Central memory CD8-positive, alpha-beta T cell (primary cell): ENCODE data around the gene UBXN4.
"Not testable (repeated sequence)": the region's sequence is repeated elsewhere in the genome, so short reads cannot be mapped to it uniquely, and the experiment has no call there.

Experiments used
- ATAC-seq: fragments of 150-1000 bp; cut with Tn5 transposase; replicated peaks from 2 replicates; pipeline ENCODE4 v1.10.0; 2022; ENCODE audit warnings: mild to moderate bottlenecking, moderate FRiP score, moderate number of reproducible peaks; ENCODE audit not compliant: poor library complexity, severe bottlenecking; ENCODE audit errors: extremely low read depth
- DNase-seq, 2 donors: peaks; one replicate each; pipeline ENCODE4 v3.0.0; 2021; ENCODE audit warnings: low spot score in 2 of 2
- H3K27ac Mint-ChIP-seq: one replicate; pipeline ENCODE4 v1.8.0; 2022; ENCODE audit warnings: low read depth, mild to moderate bottlenecking, moderate library complexity, mixed read lengths
- H3K27me3 Mint-ChIP-seq: one replicate; pipeline ENCODE4 v1.8.0; 2022; ENCODE audit warnings: mixed read lengths
- H3K36me3 Mint-ChIP-seq: one replicate; pipeline ENCODE4 v1.8.0; 2022; ENCODE audit warnings: mild to moderate bottlenecking, moderate library complexity, mixed read lengths; ENCODE audit not compliant: insufficient read depth
- H3K4me1 Mint-ChIP-seq: one replicate; pipeline ENCODE4 v1.8.0; 2022; ENCODE audit warnings: mixed read lengths
- H3K4me3 Mint-ChIP-seq: one replicate; pipeline ENCODE4 v1.8.0; 2022; ENCODE audit warnings: mild to moderate bottlenecking, moderate library complexity, mixed read lengths
- H3K9me3 Mint-ChIP-seq: one replicate; pipeline ENCODE4 v1.8.0; 2022; ENCODE audit warnings: mixed read lengths

The UBXN4 gene

GRCh38 chr2:135798762-135799161, 57.1 kb downstream of the UBXN4 start:
- H3K27me3 Mint-ChIP-seq: no peaks in the 10 kb centered on the region
- H3K4me1 Mint-ChIP-seq: no peaks in the 10 kb centered on the region
- no peak overlapping the region for H3K27ac Mint-ChIP-seq
- H3K4me3 Mint-ChIP-seq: no peak overlapping the region
- H3K36me3 Mint-ChIP-seq: peaks cover 1% of the 10 kb centered on the region
- ATAC-seq (no peak), DNase-seq (no peak)
- H3K9me3 Mint-ChIP-seq: peaks cover 4% of the 10 kb centered on the region

- H3K27ac Mint-ChIP-seq: no peak overlapping the region
- H3K4me3 Mint-ChIP-seq: no peak overlapping the region
- DNase-seq (no peak), ATAC-seq (no peak)
- no peaks in the 10 kb centered on the region for H3K4me1 Mint-ChIP-seq
- H3K9me3 Mint-ChIP-seq: peaks cover 4% of the 10 kb centered on the region
- H3K27me3 Mint-ChIP-seq: no peaks in the 10 kb centered on the region
- peaks cover 1% of the 10 kb centered on the region for H3K36me3 Mint-ChIP-seq
These were observed 58.1 kb downstream of the UBXN4 start for GRCh38 chr2:135799738-135800137.

GRCh38 chr2:135800513-135801460, 59.1 kb downstream of the UBXN4 start:
- H3K4me3 Mint-ChIP-seq: no peak overlapping the region
- no peaks in the 10 kb centered on the region for H3K36me3 Mint-ChIP-seq
- DNase-seq (no peak), ATAC-seq (no peak)
- peaks cover 4% of the 10 kb centered on the region for H3K9me3 Mint-ChIP-seq
- H3K27me3 Mint-ChIP-seq: no peaks in the 10 kb centered on the region
- H3K27ac Mint-ChIP-seq: no peak overlapping the region
- no peaks in the 10 kb centered on the region for H3K4me1 Mint-ChIP-seq

GRCh38 chr2:135802350-135802749, 60.7 kb downstream of the UBXN4 start:
- H3K36me3 Mint-ChIP-seq: no peaks in the 10 kb centered on the region
- no peak overlapping the region for H3K27ac Mint-ChIP-seq
- H3K4me3 Mint-ChIP-seq: no peak overlapping the region
- no peaks in the 10 kb centered on the region for H3K4me1 Mint-ChIP-seq
- H3K27me3 Mint-ChIP-seq: no peaks in the 10 kb centered on the region
- peaks cover 4% of the 10 kb centered on the region for H3K9me3 Mint-ChIP-seq
- ATAC-seq (no peak), DNase-seq (no peak)

GRCh38 chr2:135803278-135803677, 61.6 kb downstream of the UBXN4 start:
- no peak for ATAC-seq
- DNase-seq: no peak
- no peak overlapping the region for H3K4me3 Mint-ChIP-seq
- no peaks in the 10 kb centered on the region for H3K27me3 Mint-ChIP-seq
- no peak overlapping the region for H3K27ac Mint-ChIP-seq
- H3K36me3 Mint-ChIP-seq: no peaks in the 10 kb centered on the region
- no peaks in the 10 kb centered on the region for H3K4me1 Mint-ChIP-seq
- H3K9me3 Mint-ChIP-seq: peaks cover 4% of the 10 kb centered on the region

- H3K27me3 Mint-ChIP-seq, H3K27ac Mint-ChIP-seq, ATAC-seq, H3K4me3 Mint-ChIP-seq, H3K36me3 Mint-ChIP-seq, DNase-seq, H3K4me1 Mint-ChIP-seq, H3K9me3 Mint-ChIP-seq: not testable (repeated sequence)
These were observed 66.2 kb downstream of the UBXN4 start for GRCh38 chr2:135807874-135808273.

GRCh38 chr2:135812907-135813511, 71.4 kb downstream of the UBXN4 start:
- Mint-ChIP-seq H3K4me1 (no peaks in the 10 kb centered on the region), H3K27me3 (no peaks in the 10 kb centered on the region), H3K27ac (no peak overlapping the region), H3K4me3 (no peak overlapping the region), H3K36me3 (no peaks in the 10 kb centered on the region), H3K9me3 (no peaks in the 10 kb centered on the region)
- DNase-seq (no peak), ATAC-seq (no peak)

- H3K4me1 Mint-ChIP-seq: peaks cover 3% of the 10 kb centered on the region
These were observed 73.6 kb downstream of the UBXN4 start for GRCh38 chr2:135815269-135815668.

GRCh38 chr2:135817466-135817865, 75.8 kb downstream of the UBXN4 start:
- Mint-ChIP-seq H3K9me3 (no peaks in the 10 kb centered on the region), H3K27ac (no peak overlapping the region), H3K4me3 (no peak overlapping the region)

More at GRCh38 chr2:135815269-135815668, 73.6 kb downstream of the UBXN4 start:
- Mint-ChIP-seq H3K9me3 (no peaks in the 10 kb centered on the region), H3K27ac (no peak overlapping the region), H3K4me3 (no peak overlapping the region), H3K27me3 (no peaks in the 10 kb centered on the region), H3K36me3 (no peaks in the 10 kb centered on the region)
- ATAC-seq: no peak
- no peak for DNase-seq

GRCh38 chr2:135817951-135818350, 76.3 kb downstream of the UBXN4 start:
- H3K36me3 Mint-ChIP-seq: no peaks in the 10 kb centered on the region
- H3K4me1 Mint-ChIP-seq: peaks cover 6% of the 10 kb centered on the region

More at GRCh38 chr2:135817466-135817865, 75.8 kb downstream of the UBXN4 start:
- no peaks in the 10 kb centered on the region for H3K36me3 Mint-ChIP-seq
- no peaks in the 10 kb centered on the region for H3K27me3 Mint-ChIP-seq
- ATAC-seq (no peak), DNase-seq (no peak)
- H3K4me1 Mint-ChIP-seq: peaks cover 6% of the 10 kb centered on the region

GRCh38 chr2:135818937-135819610, 77.4 kb downstream of the UBXN4 start:
- DNase-seq (no peak), ATAC-seq (no peak)
- Mint-ChIP-seq H3K36me3 (no peaks in the 10 kb centered on the region), H3K4me3 (no peak overlapping the region), H3K4me1 (peaks cover 6% of the 10 kb centered on the region), H3K27ac (no peak overlapping the region), H3K27me3 (no peaks in the 10 kb centered on the region), H3K9me3 (peaks cover 7% of the 10 kb centered on the region)

More at GRCh38 chr2:135817951-135818350, 76.3 kb downstream of the UBXN4 start:
- DNase-seq (no peak), ATAC-seq (no peak)
- no peak overlapping the region for H3K27ac Mint-ChIP-seq
- H3K4me3 Mint-ChIP-seq: no peak overlapping the region
- no peaks in the 10 kb centered on the region for H3K27me3 Mint-ChIP-seq
- H3K9me3 Mint-ChIP-seq: peaks cover 3% of the 10 kb centered on the region

GRCh38 chr2:135820003-135820618, 78.5 kb downstream of the UBXN4 start:
- DNase-seq: peak in 1 of 2 donors; percentile 36
- Mint-ChIP-seq H3K9me3 (peaks cover 7% of the 10 kb centered on the region), H3K4me3 (peak overlapping the region; percentile 19), H3K27me3 (no peaks in the 10 kb centered on the region), H3K27ac (no peak overlapping the region), H3K4me1 (peaks cover 6% of the 10 kb centered on the region), H3K36me3 (no peaks in the 10 kb centered on the region)
- peak; percentile 83 for ATAC-seq
